HCT116 (cell line): ENCODE results near the gene NRXN2. TPM values are rescaled to one million over a fixed set of nuclear protein-coding genes. Genes with fewer than 3 reads are reported as not detected.

Experiments used
- ATAC-seq: fragments of 200-7000 bp; cut with Tn5 transposase; 2 replicates; pipeline ENCODE4 v1.9.1; 2020; ENCODE audit warnings: mild to moderate bottlenecking, moderate library complexity
- BruUV-seq: library from RNA; stranded (reverse); fragments of 400-500 nt; replicated peaks from 2 replicates; lab custom pipeline; 2021; lab: Mats Ljungman, UMichigan
- CTCF ChIA-PET: fragments of 300-600 bp; sonication (Branson Sonifier 250); formaldehyde crosslinking; loops from one replicate; lab custom pipeline; 2021; ENCODE audit warnings: antibody characterized with exemption; lab: Charles Lee
- POLR2A ChIA-PET: fragments of 300-600, 350-600 bp; sonication (Branson Sonifier 250); formaldehyde crosslinking; loops from one replicate; lab custom pipeline; 2021; ENCODE audit warnings: antibody characterized with exemption; lab: Charles Lee
- RAD21 ChIA-PET, 2 experiments: fragments of 300-600 bp; sonication (Branson Sonifier 250); formaldehyde crosslinking; loops; one replicate each; lab custom pipeline; 2023; ENCODE audit warnings: low total read pairs in 2 of 2; ENCODE audit not compliant: uncharacterized antibody in 2 of 2, unreplicated experiment in 2 of 2, low non-redundant PET in 1 of 2; lab: Charles Lee
- DNase-seq: peaks from one replicate; pipeline ENCODE4 v3.0.0-alpha.2; 2010; ENCODE audit warnings: low read depth, low spot score
- H2AFZ ChIP-seq: fragments of 200-600 bp; shearing (Covaris generic), sonication (generic); 2 replicates; pipeline ENCODE4 v1.6.1; 2017; ENCODE audit warnings: low read depth, mixed run types, mixed read lengths, antibody characterized with exemption, low read length; ENCODE audit not compliant: poor library complexity, severe bottlenecking
- H3K27ac ChIP-seq: 2 replicates; pipeline ENCODE4 v1.5.1; 2012; ENCODE audit warnings: low read depth, low read length
- H3K27me3 ChIP-seq: fragments of 200-600 bp; sonication (generic); 2 replicates; pipeline ENCODE4 v1.6.1; 2016; ENCODE audit warnings: mixed run types, low read length, mixed read lengths; ENCODE audit not compliant: insufficient read depth
- H3K36me3 ChIP-seq, 2 experiments: fragments of 200-500 bp in 1 of 2; fragments of 200-600 bp in 1 of 2; sonication (Bioruptor generic) in 1 of 2; sonication (generic) in 1 of 2; 2 replicates each; pipeline versions ENCODE4 v1.5.1 to v1.6.1; 2014 to 2016; ENCODE audit warnings: low read length in 2 of 2, inconsistent platforms in 1 of 2, mixed read lengths in 1 of 2, mixed run types in 1 of 2; ENCODE audit not compliant: insufficient read depth in 2 of 2, control insufficient read depth in 1 of 2
- H3K4me1 ChIP-seq, 2 experiments: fragments of 200-600 bp in 1 of 2; sonication (generic) in 1 of 2; 2 replicates each; pipeline versions ENCODE4 v1.5.1 to v1.6.1; 2012 to 2017; ENCODE audit warnings: low read length in 2 of 2, inconsistent platforms in 1 of 2, mild to moderate bottlenecking in 1 of 2, mixed read lengths in 1 of 2, mixed run types in 1 of 2, moderate library complexity in 1 of 2; ENCODE audit not compliant: insufficient read depth in 2 of 2, control insufficient read depth in 1 of 2
- H3K4me2 ChIP-seq: fragments of 200-600 bp; sonication (generic); 2 replicates; pipeline ENCODE4 v1.6.1; 2017; ENCODE audit warnings: mixed run types, low read length, mixed read lengths
- H3K4me3 ChIP-seq, 2 experiments: fragments of 200-600 bp in 1 of 2; sonication (generic) in 1 of 2; replicated peaks in 1 of 2; 2 replicates each; pipeline ENCODE4 v1.5.1; 2011 to 2016; ENCODE audit warnings: low read length in 2 of 2, control low read depth in 1 of 2, low read depth in 1 of 2, mild to moderate bottlenecking in 1 of 2, mixed read lengths in 1 of 2, mixed run types in 1 of 2
- H3K79me2 ChIP-seq: fragments of 200-600 bp; sonication (generic); 2 replicates; pipeline ENCODE4 v1.6.1; 2017; ENCODE audit warnings: mild to moderate bottlenecking, mixed run types, low read length, moderate library complexity, mixed read lengths; ENCODE audit not compliant: insufficient read depth
- H3K9ac ChIP-seq: fragments of 200-600 bp; sonication (generic); 2 replicates; pipeline ENCODE4 v1.6.1; 2016; ENCODE audit warnings: low read length, mixed read lengths
- H3K9me2 ChIP-seq: fragments of 200-600 bp; sonication (generic), shearing (Covaris generic); 2 replicates; pipeline ENCODE4 v1.6.1; 2017; ENCODE audit warnings: mixed run types, mild to moderate bottlenecking, moderate library complexity; ENCODE audit not compliant: insufficient read depth
- H3K9me3 ChIP-seq, 2 experiments: fragments of 200-500 bp in 1 of 2; fragments of 200-600 bp in 1 of 2; sonication (Bioruptor generic) in 1 of 2; sonication (generic) in 1 of 2; 2 replicates each; pipeline ENCODE4 v1.6.1; 2014 to 2017; ENCODE audit warnings: low read length in 2 of 2, mixed read lengths in 2 of 2, inconsistent platforms in 1 of 2, low read depth in 1 of 2, mild to moderate bottlenecking in 1 of 2, mixed run types in 1 of 2, moderate library complexity in 1 of 2; ENCODE audit not compliant: control insufficient read depth in 1 of 2, insufficient read depth in 1 of 2
- H4K20me1 ChIP-seq: fragments of 200-600 bp; sonication (generic), shearing (Covaris generic); 2 replicates; pipeline ENCODE4 v1.6.1; 2017; ENCODE audit warnings: mixed run types, mild to moderate bottlenecking, moderate library complexity; ENCODE audit not compliant: insufficient read depth
- CEBPB ChIP-seq: IDR thresholded peaks from 2 replicates; pipeline ENCODE4 v1.6.1; 2012; ENCODE audit warnings: low read depth
- ELF1 ChIP-seq: IDR thresholded peaks from 2 replicates; pipeline ENCODE4 v1.6.1; 2012; ENCODE audit warnings: low read depth, borderline replicate concordance
- JUND ChIP-seq: IDR thresholded peaks from 2 replicates; pipeline ENCODE4 v1.6.1; 2012
- MAX ChIP-seq: IDR thresholded peaks from 2 replicates; pipeline ENCODE4 v1.6.1; 2012
- SIN3A ChIP-seq: IDR thresholded peaks from 2 replicates; pipeline ENCODE4 v1.6.1; 2012; ENCODE audit warnings: low read depth
- SRF ChIP-seq: IDR thresholded peaks from 2 replicates; pipeline ENCODE4 v1.6.1; 2012; ENCODE audit warnings: low read depth
- ZBTB33 ChIP-seq: IDR thresholded peaks from 2 replicates; pipeline ENCODE4 v1.6.1; 2011; ENCODE audit warnings: mild to moderate bottlenecking, low read length, moderate library complexity; ENCODE audit not compliant: insufficient replicate concordance; ENCODE audit errors: extremely low read depth
- ZNF274 ChIP-seq: fragments of 200-500 bp; sonication (Bioruptor generic); IDR thresholded peaks from 2 replicates; pipeline ENCODE4 v1.6.1; 2014; ENCODE audit warnings: mild to moderate bottlenecking, low read depth, low read length, inconsistent platforms
- intact Hi-C: fragments of 100-400 bp; cut with micrococcal nuclease; formaldehyde crosslinking; loops from 2 replicates; pipeline ENCODE4 v1.10.0; 2022
- total RNA-seq: library from RNA; stranded (reverse); gene quantifications from one replicate; pipeline ENCODE4 v1.2.1, GENCODE V29; 2021; ENCODE audit not compliant: unreplicated experiment
- TF ChIP-seq, protein P1 (sequence below): IDR thresholded peaks from 2 replicates; pipeline ENCODE4 v1.6.1; 2012

Gene NRXN2
- total RNA-seq, 1 experiment from 2014 or later = 1.5 TPM

DNA sequence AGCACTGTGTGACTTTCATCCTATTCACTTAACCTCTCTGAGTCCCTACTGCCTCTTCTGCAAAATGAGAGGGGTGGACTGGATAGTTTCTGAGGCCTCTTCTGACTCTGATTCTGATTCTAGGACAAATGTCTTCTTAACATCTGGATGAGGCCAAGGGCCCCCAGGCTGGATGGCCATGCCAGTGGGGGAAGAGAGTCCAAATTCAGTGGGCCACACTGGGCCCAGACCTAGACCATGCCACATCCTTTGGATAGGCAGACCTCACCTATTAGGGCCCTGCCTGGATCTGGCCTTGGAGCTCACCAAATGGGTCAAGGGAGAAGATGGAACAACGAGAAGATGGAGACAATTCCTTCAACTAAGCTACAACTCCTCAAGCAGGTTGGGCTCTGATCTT is 24.6 kb downstream of the NRXN2 start:
- CTCF ChIA-PET = interaction anchor here (1.3 to 2.1 kb wide), 2 partner anchors 10 kb away, joined by 6 to 11 read pairs; no protein-coding TSS in a partner anchor
- no peak overlapping the region for H3K4me3 ChIP-seq
- H3K4me1 ChIP-seq = no peaks in the 10 kb centered on the region
- H3K9me2 ChIP-seq = no peaks in the 10 kb centered on the region
- H3K9ac ChIP-seq = no peak overlapping the region
- H3K27ac ChIP-seq = no peak overlapping the region
- BruUV-seq = no TSS peak
- ATAC-seq = no peak
- no peak for DNase-seq
- H3K36me3 ChIP-seq = no peaks in the 10 kb centered on the region
- RAD21 ChIA-PET = no interaction called here
- H2AFZ ChIP-seq = no peak overlapping the region
- intact Hi-C loops = no loop called here
- POLR2A ChIA-PET = no interaction called here
- no peaks in the 10 kb centered on the region for H4K20me1 ChIP-seq
- H3K27me3 ChIP-seq = peaks cover 4% of the 10 kb centered on the region
- H3K79me2 ChIP-seq = no peaks in the 10 kb centered on the region
- H3K4me2 ChIP-seq = no peak overlapping the region
- TF ChIP-seq, protein P1, sequence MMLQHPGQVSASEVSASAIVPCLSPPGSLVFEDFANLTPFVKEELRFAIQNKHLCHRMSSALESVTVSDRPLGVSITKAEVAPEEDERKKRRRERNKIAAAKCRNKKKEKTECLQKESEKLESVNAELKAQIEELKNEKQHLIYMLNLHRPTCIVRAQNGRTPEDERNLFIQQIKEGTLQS = no peak
- TF ChIP-seq ZBTB33 = no peak
- TF ChIP-seq JUND = no peak
- no peak for TF ChIP-seq SIN3A
- TF ChIP-seq ELF1 = no peak
- TF ChIP-seq MAX = no peak
- TF ChIP-seq CEBPB = no peak
- TF ChIP-seq ZNF274 = no peak
- TF ChIP-seq SRF = no peak
- no peaks in the 10 kb centered on the region for H3K9me3 ChIP-seq
